ENCODE data around the gene CEP112. TPM values are rescaled to one million over a fixed set of nuclear protein-coding genes. Genes with fewer than 3 reads are reported as not detected.

CEP112 gene
- total and polyA plus RNA-seq, 2 of the 8 experiments (the other 6 are each of a cell fraction or from before 2014, with no cell fraction given) = 0.62 to 3.1 TPM

- Histone ChIP-seq H3K14ac (ENCODE audit: insufficient read length) (no peak overlapping the region), H3K4ac (replicated peaks; ENCODE audit: insufficient read length, low read depth, low read length) (no peak overlapping the region), H3K56ac (replicated peaks; ENCODE audit: insufficient read length, low read depth, low read length) (no peak overlapping the region), H2BK12ac (ENCODE audit: low read depth, low read length) (no peak overlapping the region), H3K27me3 (replicated peaks in 1 of 4; ENCODE audit: control insufficient read depth in 3 of 4, extremely low read depth in 1 of 4, insufficient read depth in 3 of 4, low read length in 3 of 4) (no peaks in the 10 kb centered on the region), H4K91ac (replicated peaks; ENCODE audit: insufficient read length, low read length) (no peak overlapping the region), H2BK120ac (replicated peaks; ENCODE audit: low read depth, low read length) (no peak overlapping the region), H3K79me1 (ENCODE audit: low read depth, low read length) (no peaks in the 10 kb centered on the region), H4K5ac (ENCODE audit: insufficient read length, low read depth, low read length) (no peak overlapping the region), H3K4me3 (ENCODE audit: extremely low read depth in 1 of 4, insufficient read depth in 2 of 4, low read depth in 3 of 4, low read length in 4 of 4) (no peak overlapping the region), H2BK15ac (ENCODE audit: low read length) (no peak overlapping the region), H3K9ac (replicated peaks in 1 of 4; ENCODE audit: extremely low read depth in 1 of 4, low read depth in 3 of 4, low read length in 3 of 4) (no peak overlapping the region), H3K9me3 (ENCODE audit: insufficient read depth in 2 of 2, low read depth in 1 of 2, low read length in 1 of 2) (no peaks in the 10 kb centered on the region), H4K8ac (ENCODE audit: extremely low read depth, insufficient read depth, low read length) (no peak overlapping the region), H3K23me2 (ENCODE audit: low read depth, low read length) (no peaks in the 10 kb centered on the region), H3K27ac (ENCODE audit: low read depth, low read length) (no peak overlapping the region), H2AFZ (ENCODE audit: low read length) (no peak overlapping the region), H3K18ac (ENCODE audit: extremely low read depth, low read length) (no peak overlapping the region), H3K36me3 (ENCODE audit: control insufficient read depth in 2 of 4, insufficient read depth in 4 of 4, low read length in 3 of 4) (no peaks in the 10 kb centered on the region), H3K4me2 (ENCODE audit: insufficient read depth in 1 of 2, low read depth in 2 of 2, low read length in 2 of 2) (no peak overlapping the region), H3K79me2 (ENCODE audit: control insufficient read depth in 1 of 2, insufficient read depth in 2 of 2, low read length in 2 of 2) (no peaks in the 10 kb centered on the region), H2AK5ac (ENCODE audit: low read depth, low read length) (no peak overlapping the region), H4K20me1 (replicated peaks in 1 of 2; ENCODE audit: control insufficient read depth in 1 of 2, insufficient read depth in 2 of 2, low read length in 2 of 2) (no peaks in the 10 kb centered on the region), H2BK5ac (ENCODE audit: low read depth, low read length) (no peak overlapping the region), H2BK20ac (ENCODE audit: low read length) (no peak overlapping the region), H3K23ac (ENCODE audit: insufficient read length) (no peak overlapping the region), H3K4me1 (replicated peaks in 1 of 4; ENCODE audit: control insufficient read depth in 3 of 4, insufficient read depth in 4 of 4, low read length in 3 of 4) (no peaks in the 10 kb centered on the region)
- ChIA-PET CTCF (ENCODE audit: partially characterized antibody) (interaction anchor here (1.2 kb wide), 1 partner anchor 13 kb away, joined by 3 read pairs; no protein-coding TSS in a partner anchor), POLR2A (ENCODE audit: partially characterized antibody) (no interaction called here)
- TF ChIP-seq EGR1 (IDR thresholded peaks at IDR 0.05; ENCODE audit: borderline replicate concordance, low read depth, low read length) (no peak), TBP (IDR thresholded peaks at IDR 0.05; ENCODE audit: low read depth, low read length) (no peak), KDM5A (IDR thresholded peaks at IDR 0.05; ENCODE audit: low read length) (no peak), CBX5 (IDR thresholded peaks at IDR 0.05; ENCODE audit: low read depth, low read length) (no peak)
- no peak for FAIRE-seq
- DNase-seq (ENCODE audit: low read depth in 1 of 2, low spot score in 2 of 2) = no peak
- 87% methylated on average over 6 of the region's 6 CpGs; no CpG with 5 or more reads in 1 of the 2 experiments for WGBS, 2 experiments (ENCODE audit: extremely low coverage in 1 of 2, insufficient coverage in 1 of 2, insufficient read length in 1 of 2, insufficient replicate concordance in 2 of 2, low coverage in 1 of 2, low lambda C conversion rate in 2 of 2, missing lambda C conversion rate in 1 of 2)
Measured at GRCh38 chr17:65885541-65886312, 306.2 kb downstream of the CEP112 start.

All from H1 (cell line).